ENCODE measurements around the gene DIS3. TPM values are rescaled to one million over a fixed set of nuclear protein-coding genes. Genes with fewer than 3 reads are reported as not detected.

Gene DIS3
- total RNA-seq, 1 donor from 2014 or later, result 33.1 TPM

DNA sequence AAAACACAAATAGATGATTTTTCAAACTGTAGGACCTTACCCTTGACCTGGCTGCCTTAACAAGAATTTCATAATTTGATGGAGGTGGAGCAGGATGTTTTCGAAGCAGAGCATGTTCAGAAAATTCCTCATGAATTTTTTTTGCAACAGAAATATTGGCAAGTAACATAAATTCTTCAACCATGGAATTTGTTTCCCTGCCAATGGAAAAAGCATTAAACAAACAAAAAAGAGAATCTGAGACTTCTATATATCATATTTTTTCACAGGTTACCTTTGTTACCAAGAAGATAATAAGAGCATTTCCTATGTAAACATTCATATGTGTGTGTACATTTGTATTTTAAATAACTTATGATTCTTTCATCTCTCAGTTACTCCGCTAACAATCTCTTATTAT, 18.3 kb downstream of the DIS3 start:
- TF ChIP-seq, protein P1, sequence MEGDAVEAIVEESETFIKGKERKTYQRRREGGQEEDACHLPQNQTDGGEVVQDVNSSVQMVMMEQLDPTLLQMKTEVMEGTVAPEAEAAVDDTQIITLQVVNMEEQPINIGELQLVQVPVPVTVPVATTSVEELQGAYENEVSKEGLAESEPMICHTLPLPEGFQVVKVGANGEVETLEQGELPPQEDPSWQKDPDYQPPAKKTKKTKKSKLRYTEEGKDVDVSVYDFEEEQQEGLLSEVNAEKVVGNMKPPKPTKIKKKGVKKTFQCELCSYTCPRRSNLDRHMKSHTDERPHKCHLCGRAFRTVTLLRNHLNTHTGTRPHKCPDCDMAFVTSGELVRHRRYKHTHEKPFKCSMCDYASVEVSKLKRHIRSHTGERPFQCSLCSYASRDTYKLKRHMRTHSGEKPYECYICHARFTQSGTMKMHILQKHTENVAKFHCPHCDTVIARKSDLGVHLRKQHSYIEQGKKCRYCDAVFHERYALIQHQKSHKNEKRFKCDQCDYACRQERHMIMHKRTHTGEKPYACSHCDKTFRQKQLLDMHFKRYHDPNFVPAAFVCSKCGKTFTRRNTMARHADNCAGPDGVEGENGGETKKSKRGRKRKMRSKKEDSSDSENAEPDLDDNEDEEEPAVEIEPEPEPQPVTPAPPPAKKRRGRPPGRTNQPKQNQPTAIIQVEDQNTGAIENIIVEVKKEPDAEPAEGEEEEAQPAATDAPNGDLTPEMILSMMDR (IDR thresholded peaks at IDR 0.05; ENCODE audit: partially characterized antibody, unreplicated experiment), result no peak
- Mint-ChIP-seq H3K4me3 (ENCODE audit: unreplicated experiment) (no peak overlapping the region), H3K36me3 (ENCODE audit: unreplicated experiment) (no peaks in the 10 kb centered on the region), H3K4me1 (ENCODE audit: low read depth, unreplicated experiment) (no peaks in the 10 kb centered on the region), H3K9me3 (ENCODE audit: unreplicated experiment) (no peaks in the 10 kb centered on the region), H3K27ac (ENCODE audit: unreplicated experiment) (no peak overlapping the region), H3K27me3 (ENCODE audit: unreplicated experiment) (no peaks in the 10 kb centered on the region)
- no peak for DNase-seq

DNA sequence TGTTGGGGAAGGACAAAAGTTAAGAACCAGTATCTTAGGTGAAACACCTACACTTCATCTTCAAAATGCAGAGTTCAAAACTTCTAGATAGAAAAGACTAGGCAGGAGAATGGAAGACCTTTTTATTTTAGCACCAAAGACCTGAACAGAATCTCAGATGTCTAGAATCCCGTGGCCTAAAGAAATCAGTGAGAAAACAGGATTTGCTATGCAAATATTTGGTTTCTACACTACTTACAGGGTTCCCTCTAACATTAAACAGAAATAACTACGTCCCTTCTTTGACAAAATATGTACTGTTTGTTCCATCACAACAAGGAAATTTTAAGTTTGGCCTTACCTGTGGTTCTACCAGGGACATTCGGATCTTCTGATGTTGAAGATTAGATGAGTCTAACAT, 21.5 kb downstream of the DIS3 start:
- TF ChIP-seq, protein P1 (IDR thresholded peaks at IDR 0.05; ENCODE audit: partially characterized antibody, unreplicated experiment), result no peak
- Mint-ChIP-seq H3K9me3 (ENCODE audit: unreplicated experiment) (no peaks in the 10 kb centered on the region), H3K27ac (ENCODE audit: unreplicated experiment) (no peak overlapping the region), H3K4me1 (ENCODE audit: low read depth, unreplicated experiment) (no peaks in the 10 kb centered on the region), H3K4me3 (ENCODE audit: unreplicated experiment) (no peak overlapping the region), H3K36me3 (ENCODE audit: unreplicated experiment) (no peaks in the 10 kb centered on the region), H3K27me3 (ENCODE audit: unreplicated experiment) (no peaks in the 10 kb centered on the region)
- no peak for DNase-seq

DNA sequence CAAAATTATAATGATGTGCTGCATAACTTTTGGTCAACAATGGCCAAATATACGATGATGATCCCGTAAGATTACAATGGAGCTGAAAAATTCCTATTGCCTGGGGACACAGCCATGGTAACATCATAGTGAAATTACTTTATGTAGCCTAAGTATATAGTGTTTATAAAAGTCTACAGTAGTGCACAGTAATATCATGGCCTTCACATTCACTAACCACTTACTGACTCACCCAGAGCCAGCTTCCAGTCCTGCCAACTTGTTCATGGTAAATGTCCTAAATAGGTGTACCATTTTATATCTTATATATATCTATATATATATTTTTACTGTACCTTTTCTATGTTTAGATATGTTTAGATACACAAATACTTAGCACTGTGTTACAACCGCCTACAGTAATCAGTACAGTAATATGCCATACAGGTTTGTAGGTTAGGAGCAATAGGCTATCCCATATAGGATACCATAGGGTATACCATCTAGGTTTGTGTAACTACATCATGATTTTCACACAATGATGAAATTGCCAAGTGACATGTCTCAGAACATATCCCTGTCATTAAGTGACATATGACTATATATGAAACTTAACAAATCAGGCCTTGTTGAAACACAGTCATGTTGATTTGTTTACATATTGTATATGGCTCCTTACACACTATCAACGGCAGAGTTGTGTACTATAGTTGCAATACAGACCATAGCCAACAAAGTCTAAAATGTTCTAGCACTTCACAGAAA, 23.7 kb downstream of the DIS3 start:
- DNase-seq, result no peak
- Mint-ChIP-seq H3K4me1 (ENCODE audit: low read depth, unreplicated experiment) (no peaks in the 10 kb centered on the region), H3K4me3 (ENCODE audit: unreplicated experiment) (no peak overlapping the region), H3K36me3 (ENCODE audit: unreplicated experiment) (no peaks in the 10 kb centered on the region), H3K27ac (ENCODE audit: unreplicated experiment) (no peak overlapping the region), H3K9me3 (ENCODE audit: unreplicated experiment) (no peaks in the 10 kb centered on the region), H3K27me3 (ENCODE audit: unreplicated experiment) (no peaks in the 10 kb centered on the region)
- TF ChIP-seq, protein P1 (IDR thresholded peaks at IDR 0.05; ENCODE audit: partially characterized antibody, unreplicated experiment), result no peak

DNA sequence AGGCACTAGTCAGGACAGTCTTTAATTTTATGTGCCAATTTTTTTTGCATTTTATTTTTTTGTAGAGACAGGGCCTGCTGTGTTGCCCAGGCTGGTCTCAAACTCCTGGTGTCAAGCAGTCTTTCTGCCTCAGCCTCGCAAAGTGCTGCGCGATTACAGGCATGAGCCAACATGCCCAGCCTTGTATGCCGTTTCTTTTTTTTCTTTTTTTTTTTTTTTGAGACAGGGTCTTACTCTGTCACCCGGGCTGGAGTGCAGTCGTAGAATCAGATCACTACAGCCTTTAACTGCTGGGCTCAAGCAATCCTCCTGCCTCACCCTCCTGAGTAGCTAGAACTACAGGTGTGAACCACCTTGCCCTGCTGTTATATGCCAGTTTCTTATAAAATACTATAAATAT, 27.6 kb downstream of the DIS3 start:
- Mint-ChIP-seq H3K9me3 (ENCODE audit: unreplicated experiment) (no peaks in the 10 kb centered on the region), H3K4me1 (ENCODE audit: low read depth, unreplicated experiment) (no peaks in the 10 kb centered on the region), H3K27me3 (ENCODE audit: unreplicated experiment) (no peaks in the 10 kb centered on the region), H3K27ac (ENCODE audit: unreplicated experiment) (no peak overlapping the region), H3K36me3 (ENCODE audit: unreplicated experiment) (no peaks in the 10 kb centered on the region), H3K4me3 (ENCODE audit: unreplicated experiment) (no peak overlapping the region)
- DNase-seq, result no peak
- TF ChIP-seq, protein P1 (IDR thresholded peaks at IDR 0.05; ENCODE audit: partially characterized antibody, unreplicated experiment), result no peak

DNA sequence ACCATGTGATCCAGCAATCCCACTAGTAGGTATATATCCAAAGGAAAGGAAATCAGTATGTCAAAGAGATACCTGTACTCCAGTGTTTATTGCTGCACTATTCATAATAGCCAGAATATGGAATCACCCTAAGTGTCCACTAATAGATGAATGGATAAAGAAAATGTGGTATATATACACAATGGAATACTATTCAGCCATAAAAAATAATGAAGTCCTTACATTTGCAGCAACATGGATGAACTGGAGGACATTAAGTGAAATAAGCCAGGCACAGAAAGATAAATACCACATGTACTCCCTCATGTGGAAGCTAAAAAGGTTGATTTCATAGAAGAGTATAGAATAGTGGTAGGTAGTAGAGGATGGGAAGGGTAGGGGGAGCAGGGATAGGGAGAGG, 30.5 kb downstream of the DIS3 start:
- no peak overlapping the region for H3K4me3 Mint-ChIP-seq (ENCODE audit: unreplicated experiment)
- H3K36me3 Mint-ChIP-seq (ENCODE audit: unreplicated experiment), result no peaks in the 10 kb centered on the region
- DNase-seq, result no peak
- H3K27me3 Mint-ChIP-seq (ENCODE audit: unreplicated experiment), result no peaks in the 10 kb centered on the region
- H3K4me1 Mint-ChIP-seq (ENCODE audit: low read depth, unreplicated experiment), result no peaks in the 10 kb centered on the region
- TF ChIP-seq, protein P1 (IDR thresholded peaks at IDR 0.05; ENCODE audit: partially characterized antibody, unreplicated experiment), result no peak
- no peak overlapping the region for H3K27ac Mint-ChIP-seq (ENCODE audit: unreplicated experiment)
- H3K9me3 Mint-ChIP-seq (ENCODE audit: unreplicated experiment), result no peaks in the 10 kb centered on the region
